Cardiac fibroblast (primary cell): ENCODE measurements around the gene BZW2.

Source experiments
- DNase-seq, 2 donors: peaks; one replicate each; pipeline versions ENCODE4 v3.0.0 to v3.0.0-alpha.2; 2010; ENCODE audit warnings: low read depth in 2 of 2
- H3K4me3 ChIP-seq, 2 donors: replicated peaks in 1 of 2; 1 replicate in 1 of 2; 2 replicates in 1 of 2; pipeline ENCODE4 v1.5.1; 2011; ENCODE audit warnings: low read depth in 2 of 2, low read length in 2 of 2, mild to moderate bottlenecking in 2 of 2, moderate library complexity in 1 of 2
- CTCF ChIP-seq: IDR thresholded peaks from one replicate; pipeline ENCODE4 v1.5.1; 2011; ENCODE audit warnings: low read depth, mild to moderate bottlenecking, low read length, inconsistent platforms

The BZW2 gene

GRCh38 chr7:16627236-16627635 is 18.7 kb upstream of the BZW2 start:
- peak; percentile 45 to 54 for DNase-seq
- no peak for TF ChIP-seq CTCF
- H3K4me3 ChIP-seq, result no peak overlapping the region

GRCh38 chr7:16630654-16631053 is 15.3 kb upstream of the BZW2 start:
- no peak overlapping the region for H3K4me3 ChIP-seq
- no peak for TF ChIP-seq CTCF
- no peak for DNase-seq

GRCh38 chr7:16634271-16634738 is 11.7 kb upstream of the BZW2 start:
- H3K4me3 ChIP-seq, result no peak overlapping the region
- TF ChIP-seq CTCF, result no peak
- DNase-seq, result peak in 1 of 2 donors; percentile 56

GRCh38 chr7:16636555-16637101 is 9.4 kb upstream of the BZW2 start:
- no peak for TF ChIP-seq CTCF
- no peak overlapping the region for H3K4me3 ChIP-seq
- DNase-seq, result no peak

GRCh38 chr7:16637379-16637778 is 8.6 kb upstream of the BZW2 start:
- TF ChIP-seq CTCF, result no peak
- no peak for DNase-seq
- H3K4me3 ChIP-seq, result no peak overlapping the region

GRCh38 chr7:16638282-16639280 is 7.4 kb upstream of the BZW2 start:
- no peak for TF ChIP-seq CTCF
- no peak overlapping the region for H3K4me3 ChIP-seq
- DNase-seq, result no peak
